K562 treated with DMSO at 1 percent for 12 hours (cell line): ENCODE measurements around the gene MPI. TPM values are rescaled to one million over a fixed set of nuclear protein-coding genes. Genes with fewer than 3 reads are reported as not detected.

Source experiments
- total RNA-seq: library from RNA; unstranded; fragments of 300-600 nt; gene quantifications from 2 replicates; pipeline ENCODE4 v1.2.3, GENCODE V29; 2022; ENCODE audit not compliant: insufficient read depth

Gene MPI
- 13.0 and 24.7 TPM in 2 replicates for total RNA-seq

GRCh38 chr15:74889883-74890664, at the start of gene MPI:
Gene MPI (plus strand): TSS chr15:74890042. CDS start chr15:74890074, 32 bp downstream.

GRCh38 chr15:74842581-74843444, 47.0 kb upstream of the MPI start, which contains the start of gene ULK3:
Gene ULK3 (minus strand): TSS chr15:74843156. CDS start chr15:74843105, 51 bp downstream.

GRCh38 chr15:74873036-74873755, 16.6 kb upstream of the MPI start, which contains the start of gene SCAMP2:
Gene SCAMP2 (minus strand): TSS chr15:74873365. CDS start chr15:74873255, 110 bp downstream.

GRCh38 chr15:74906450-74907162, 16.8 kb downstream of the MPI start, which contains the start of gene FAM219B:
Gene FAM219B (minus strand): TSS chr15:74906851. CDS start chr15:74906800, 51 bp downstream.

GRCh38 chr15:74937590-74938371, 47.9 kb downstream of the MPI start, which contains the start of gene COX5A:
Gene COX5A (minus strand): TSS chr15:74938073. CDS start chr15:74938014, 59 bp downstream.

Other genes starting within 250 kb of the MPI start
- 30.0 and 49.7 TPM in 2 replicates for gene EDC3, start 194.0 kb upstream of the MPI start, total RNA-seq
- not detected in 2 replicates for gene CYP1A1, start 164.5 kb upstream of the MPI start, total RNA-seq
- not detected in 2 replicates for gene CYP1A2, start 141.2 kb upstream of the MPI start, total RNA-seq
- gene CSK, start 108.0 kb upstream of the MPI start, total RNA-seq, result 51.2 and 67.2 TPM in 2 replicates
- not detected in 2 replicates for gene LMAN1L, start 77.2 kb upstream of the MPI start, total RNA-seq
- not detected in 2 replicates for gene CPLX3, start 63.4 kb upstream of the MPI start, total RNA-seq
- 31.8 and 49.5 TPM in 2 replicates for gene ULK3, start 46.9 kb upstream of the MPI start, total RNA-seq
- 48.7 and 76.7 TPM in 2 replicates for gene SCAMP2, start 16.7 kb upstream of the MPI start, total RNA-seq
- gene FAM219B, start 16.8 kb downstream of the MPI start, total RNA-seq, result 8.9 and 36.7 TPM in 2 replicates
- gene COX5A, start 48.0 kb downstream of the MPI start, total RNA-seq, result 399 and 494 TPM in 2 replicates
- gene RPP25, start 66.7 kb downstream of the MPI start, total RNA-seq, result 25.0 and 28.0 TPM in 2 replicates
- 0.38 TPM in 1 of 2 replicates, not detected in the other for gene SCAMP5, start 105.5 kb downstream of the MPI start, total RNA-seq
- gene PPCDC, start 133.5 kb downstream of the MPI start, total RNA-seq, result 13.2 and 17.0 TPM in 2 replicates